NCI-H1930 (cell line): ENCODE measurements around the gene HCRTR2.
"Not testable (repeated sequence)": the region's sequence is repeated elsewhere in the genome, so short reads cannot be mapped to it uniquely, and the experiment has no call there.

Experiments
- DNase-seq, 2 experiments: peaks; one replicate each; lab custom pipeline; 2025; lab: John Stamatoyannopoulos, UW

Gene HCRTR2

DNA sequence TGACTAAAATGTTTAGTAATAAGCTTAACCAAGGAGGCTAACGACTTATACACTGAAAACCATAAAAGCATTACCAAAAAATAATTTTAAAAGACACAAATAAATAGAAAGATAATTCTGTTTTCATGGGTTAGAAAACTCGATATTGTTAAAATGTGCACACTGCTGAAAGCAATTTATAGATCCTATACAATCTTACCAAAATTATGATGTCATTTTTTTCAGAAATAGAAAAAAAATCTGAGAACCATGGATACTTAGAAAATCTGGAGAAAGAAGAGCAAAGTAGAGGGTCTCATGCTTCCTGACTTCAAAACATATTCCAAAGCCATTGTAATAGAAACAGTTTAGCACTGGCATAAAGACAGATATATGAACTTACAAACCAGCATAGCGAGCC lies 46.6 kb downstream of the HCRTR2 start:
- no peak for DNase-seq

DNA sequence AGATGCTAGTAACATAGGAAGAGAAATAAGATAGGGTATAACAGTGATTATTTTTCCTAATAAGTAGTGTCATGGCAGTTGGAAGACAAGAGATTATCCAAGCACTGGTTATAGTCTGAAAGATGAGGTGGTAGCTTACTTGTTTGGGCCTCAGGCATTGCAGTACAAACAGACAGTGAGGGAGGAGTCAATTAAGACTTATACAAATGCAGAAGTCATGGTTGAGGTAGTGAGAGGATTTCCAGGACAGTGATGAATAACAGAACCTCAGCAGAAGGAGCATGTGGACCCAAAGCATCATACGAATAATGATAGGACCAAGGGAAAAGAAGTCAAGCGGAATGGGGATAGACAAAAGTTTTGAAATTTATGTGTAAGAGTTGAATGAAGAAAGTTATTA lies 53.5 kb downstream of the HCRTR2 start:
- no peak for DNase-seq

DNA sequence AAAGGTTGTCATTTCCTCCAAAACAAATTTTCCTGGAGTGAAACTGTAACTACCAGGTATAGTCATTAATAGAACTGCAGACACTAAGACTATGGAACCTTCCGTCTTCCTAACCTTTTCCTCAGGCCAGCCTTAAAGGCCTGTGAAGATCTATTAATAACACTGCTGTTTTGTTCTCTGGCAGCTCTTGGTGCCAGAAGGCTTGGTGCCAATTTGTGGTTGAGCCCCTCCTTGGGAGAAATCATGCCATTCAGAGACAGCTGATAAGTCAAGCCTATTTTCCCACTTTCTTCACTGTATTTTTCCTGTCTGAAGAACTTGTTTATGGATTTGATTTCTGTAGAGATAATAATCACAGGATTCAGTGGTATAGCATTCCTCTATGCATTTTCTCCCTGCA lies 64.8 kb downstream of the HCRTR2 start:
- DNase-seq: no peak

DNA sequence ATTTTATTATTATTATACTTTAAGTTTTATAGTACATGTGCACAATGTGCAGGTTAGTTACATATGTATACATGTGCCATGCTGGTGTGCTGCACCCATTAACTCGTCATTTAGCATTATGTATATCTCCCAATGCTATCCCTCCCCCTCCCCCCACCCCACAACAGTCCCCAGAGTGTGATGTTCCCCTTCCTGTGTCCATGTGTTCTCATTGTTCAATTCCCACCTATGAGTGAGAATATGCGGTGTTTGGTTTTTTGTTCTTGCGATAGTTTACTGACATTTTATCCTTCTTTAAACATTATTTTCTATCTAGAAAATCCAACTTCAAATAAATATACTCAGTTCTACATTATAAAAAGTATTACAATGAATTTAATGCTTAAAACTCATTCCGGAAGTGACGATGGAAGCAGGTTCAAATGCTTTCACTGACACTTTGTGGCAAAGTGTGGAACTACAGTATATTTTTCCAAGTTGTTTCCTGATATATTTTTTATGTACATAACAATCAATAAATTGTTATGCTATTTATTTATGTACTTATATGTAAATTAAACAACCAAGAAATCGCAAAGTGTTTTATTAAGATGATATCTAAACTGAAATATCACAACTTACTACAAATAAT lies 66.8 kb downstream of the HCRTR2 start:
- not testable (repeated sequence) for DNase-seq

DNA sequence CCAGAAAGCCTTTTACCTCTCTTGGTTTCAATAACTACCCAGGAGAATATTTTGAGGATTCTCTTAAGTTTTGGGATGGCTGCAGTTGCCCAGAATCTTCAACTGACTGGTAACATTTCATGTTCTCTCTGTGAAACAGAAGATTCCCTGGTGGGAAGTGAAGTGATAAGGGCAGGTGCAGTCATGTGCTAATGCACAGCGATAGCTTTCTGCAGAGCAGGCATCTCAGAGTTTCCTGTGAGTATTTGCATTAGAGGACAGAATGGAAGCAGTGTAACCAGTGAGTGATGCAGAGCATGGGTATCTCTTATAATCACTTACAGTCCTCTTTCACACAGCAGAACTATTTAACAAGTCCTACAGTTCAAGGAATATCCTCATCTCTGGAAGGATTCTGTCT lies 76.1 kb downstream of the HCRTR2 start:
- no peak for DNase-seq

DNA sequence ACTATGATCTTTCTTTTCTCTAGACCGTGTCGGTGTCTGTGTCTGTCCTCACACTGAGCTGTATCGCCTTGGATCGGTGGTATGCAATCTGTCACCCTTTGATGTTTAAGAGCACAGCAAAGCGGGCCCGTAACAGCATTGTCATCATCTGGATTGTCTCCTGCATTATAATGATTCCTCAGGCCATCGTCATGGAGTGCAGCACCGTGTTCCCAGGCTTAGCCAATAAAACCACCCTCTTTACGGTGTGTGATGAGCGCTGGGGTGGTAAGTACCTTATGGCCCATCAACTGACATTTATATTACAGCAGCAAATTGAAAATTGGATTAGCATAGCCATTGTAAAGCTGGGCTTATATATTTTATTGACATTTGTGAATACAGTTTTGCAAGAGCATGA lies 80.8 kb downstream of the HCRTR2 start:
- no peak for DNase-seq

DNA sequence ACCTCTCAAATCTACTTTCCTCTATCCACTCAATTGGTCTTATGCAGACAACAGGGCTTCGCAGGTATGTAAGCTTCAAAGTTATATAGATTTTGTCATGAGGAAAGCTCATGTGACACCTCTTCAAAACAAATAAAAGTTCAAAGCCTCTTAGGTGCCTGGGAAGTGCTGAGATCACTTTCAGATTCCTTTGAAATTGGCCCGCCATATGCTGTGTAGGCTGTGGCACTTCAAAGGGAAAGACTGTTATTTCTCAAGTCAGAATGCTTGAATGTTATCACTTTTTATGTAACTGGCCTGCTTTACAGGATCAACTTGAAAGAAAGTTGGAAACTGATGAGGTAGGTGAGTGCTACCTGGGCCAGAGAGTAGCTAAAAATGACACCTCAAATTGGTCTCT lies 85.9 kb downstream of the HCRTR2 start:
- DNase-seq: no peak

DNA sequence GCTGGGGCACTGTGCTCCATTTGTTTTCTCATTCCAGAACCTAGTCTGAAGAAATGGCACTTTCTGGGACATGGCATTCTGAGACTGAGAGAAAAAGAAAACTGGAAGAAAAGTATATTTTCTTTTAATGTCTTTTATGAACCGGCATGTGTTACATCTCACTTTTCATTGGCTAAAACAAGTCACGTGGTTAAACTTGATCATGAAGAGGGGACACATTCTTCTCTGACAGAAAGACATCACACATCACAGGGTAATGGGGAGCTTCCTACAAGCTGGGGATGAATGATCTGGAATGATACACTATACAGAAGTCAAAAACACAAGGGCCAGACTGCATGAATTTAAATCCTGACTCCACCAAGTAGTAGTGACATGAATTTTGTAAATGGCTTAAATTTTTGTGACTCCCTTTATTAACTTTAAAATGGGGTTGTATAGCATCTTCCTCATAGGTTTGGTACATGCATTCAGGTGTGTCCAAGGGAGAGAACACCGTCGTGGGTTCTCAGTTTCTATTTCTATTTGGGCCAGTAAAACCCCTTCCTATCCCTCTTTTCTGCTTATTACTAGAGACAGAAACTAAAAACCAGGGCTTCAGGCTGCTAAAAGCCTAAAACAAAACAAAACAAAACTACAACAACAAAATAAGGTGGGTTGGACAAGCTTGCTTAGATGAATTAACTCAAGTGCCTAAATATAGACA lies 91.2 kb downstream of the HCRTR2 start:
- DNase-seq: no peak

DNA sequence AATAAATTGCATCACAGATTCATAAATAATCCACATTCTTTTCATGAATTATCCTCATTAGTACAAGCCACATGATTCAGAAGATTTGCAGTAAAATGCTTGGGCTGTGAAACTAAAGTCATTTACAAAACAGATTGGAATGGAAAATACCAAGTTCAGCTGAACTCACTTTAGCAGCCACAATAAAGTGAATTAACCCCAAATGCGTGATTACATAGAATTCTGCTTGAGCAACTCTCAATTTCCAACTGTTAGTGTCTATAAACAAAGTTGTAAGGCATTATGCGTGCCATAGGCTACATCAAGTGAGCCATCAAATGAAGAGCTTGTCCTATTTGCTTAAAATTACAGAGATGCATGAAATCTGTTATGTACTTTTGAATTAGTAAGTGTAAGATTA lies 92.6 kb downstream of the HCRTR2 start:
- no peak for DNase-seq

DNA sequence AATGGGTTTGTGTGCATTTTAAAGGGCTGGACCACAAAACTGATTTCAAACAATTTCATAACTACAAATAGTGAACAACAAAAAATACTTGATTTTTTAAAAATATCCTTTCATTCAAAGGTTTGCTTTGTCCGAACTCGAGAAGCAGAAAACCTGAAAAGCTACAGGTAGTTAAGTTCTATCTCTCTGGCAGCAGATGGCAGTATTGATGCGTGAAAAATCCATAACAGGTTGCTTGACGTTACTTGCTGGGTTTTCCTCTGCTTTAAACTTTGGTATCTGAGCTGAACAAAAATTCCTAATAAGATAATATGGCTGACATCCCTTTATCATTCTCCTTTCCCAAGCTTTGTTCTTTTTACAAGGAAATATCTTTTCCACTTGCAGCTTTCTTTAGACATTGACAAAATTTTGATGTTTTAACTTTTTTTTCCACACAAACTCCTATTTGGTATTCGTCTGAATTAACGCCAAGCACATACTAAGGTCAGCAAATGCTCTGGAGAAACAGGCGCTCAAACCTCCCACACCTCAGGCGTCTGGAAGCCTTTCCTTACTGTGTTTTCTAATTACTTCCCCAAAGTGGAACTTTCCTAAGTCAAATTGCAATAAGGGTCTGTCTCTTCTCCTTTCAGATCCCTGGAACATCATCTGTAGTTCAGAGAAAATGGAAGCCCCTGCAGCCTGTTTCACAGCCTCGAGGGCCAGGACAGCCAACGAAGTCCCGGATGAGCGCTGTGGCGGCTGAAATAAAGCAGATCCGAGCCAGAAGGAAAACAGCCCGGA lies 102.6 kb downstream of the HCRTR2 start:
- peak; percentile 9 to 46 for DNase-seq

DNA sequence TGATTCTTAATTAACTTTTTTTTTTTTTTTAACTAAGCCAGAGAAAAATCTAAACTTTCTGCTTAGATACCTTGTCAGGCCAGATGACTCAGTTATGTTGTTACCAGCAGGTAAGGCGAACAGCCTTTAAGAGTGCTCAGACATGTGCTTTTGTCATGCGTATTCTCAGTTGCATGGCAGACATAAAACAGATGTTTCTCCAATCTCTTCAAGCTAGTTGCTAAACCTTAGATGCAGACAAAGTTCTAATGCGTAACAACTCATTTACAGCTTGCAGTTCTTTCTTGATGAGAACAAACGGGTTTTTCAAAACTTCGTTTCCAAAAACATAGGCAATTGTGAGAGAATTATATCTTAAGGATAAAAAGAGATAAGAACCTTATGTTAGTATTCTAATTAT lies 103.3 kb downstream of the HCRTR2 start:
- no peak for DNase-seq

DNA sequence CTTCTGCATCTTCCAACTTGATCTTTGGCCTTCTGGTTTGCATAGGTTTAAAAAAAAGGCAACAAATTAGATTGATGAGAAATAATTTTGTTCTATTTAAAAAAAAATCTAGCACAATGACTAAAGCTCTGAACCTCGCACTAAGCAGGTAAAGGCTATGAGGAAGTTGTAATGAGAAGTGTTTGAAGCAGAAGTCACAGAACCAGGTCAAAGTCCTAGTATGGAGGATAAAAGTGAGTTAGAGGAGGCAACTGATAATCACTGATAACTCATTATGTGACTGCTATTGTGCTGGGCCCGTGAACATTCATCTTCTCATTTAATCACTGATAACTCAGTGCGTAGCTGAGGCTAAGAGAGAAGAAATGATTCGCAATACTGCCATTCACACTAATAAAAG lies 106.9 kb downstream of the HCRTR2 start:
- no peak for DNase-seq

DNA sequence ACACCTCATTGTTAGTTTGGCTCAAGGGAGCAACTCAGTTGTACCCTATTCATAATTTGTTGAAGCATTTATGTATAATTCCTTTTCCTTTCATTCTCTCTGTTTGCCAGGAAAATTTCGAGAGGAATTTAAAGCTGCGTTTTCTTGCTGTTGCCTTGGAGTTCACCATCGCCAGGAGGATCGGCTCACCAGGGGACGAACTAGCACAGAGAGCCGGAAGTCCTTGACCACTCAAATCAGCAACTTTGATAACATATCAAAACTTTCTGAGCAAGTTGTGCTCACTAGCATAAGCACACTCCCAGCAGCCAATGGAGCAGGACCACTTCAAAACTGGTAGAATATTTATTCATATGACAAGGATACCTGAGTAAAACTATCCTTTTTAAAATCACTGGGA lies 107.8 kb downstream of the HCRTR2 start:
- no peak for DNase-seq

DNA sequence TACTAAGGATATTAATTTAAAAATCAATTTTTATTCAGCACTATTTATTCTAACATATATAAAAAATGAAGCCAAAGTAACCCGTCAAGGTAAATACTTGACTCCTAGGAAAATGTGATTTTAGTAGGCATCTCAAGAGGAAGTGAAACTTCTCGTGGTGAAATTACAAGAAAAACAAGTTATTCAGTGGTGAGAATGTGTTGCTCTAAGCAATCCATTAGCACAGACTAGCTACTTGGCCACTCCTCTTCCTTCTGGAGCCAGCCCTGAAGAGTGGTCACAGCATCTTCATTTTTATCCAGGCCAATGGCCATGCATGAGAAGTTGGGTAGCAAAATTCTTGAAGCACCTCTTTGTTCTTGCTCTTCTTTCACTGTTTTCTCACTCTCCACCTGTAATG lies 112.5 kb downstream of the HCRTR2 start:
- DNase-seq: no peak

DNA sequence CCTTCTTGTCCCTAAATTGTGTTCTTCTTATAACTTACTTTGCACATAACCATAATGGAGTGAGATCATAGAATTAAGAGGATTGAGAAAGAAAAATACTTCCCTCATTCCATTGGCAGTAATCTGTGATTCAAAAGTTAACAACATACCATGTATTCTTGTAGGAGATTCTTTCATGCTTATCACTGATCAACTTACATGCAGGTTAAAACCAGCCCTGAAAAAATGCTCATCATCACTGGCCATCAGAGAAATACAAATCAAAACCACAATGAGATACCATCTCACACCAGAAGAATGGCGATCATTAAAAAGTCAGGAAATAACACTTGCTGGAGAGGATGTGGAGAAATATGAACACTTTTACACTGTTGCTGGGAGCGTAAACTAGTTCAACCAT lies 116.4 kb downstream of the HCRTR2 start:
- no peak for DNase-seq

DNA sequence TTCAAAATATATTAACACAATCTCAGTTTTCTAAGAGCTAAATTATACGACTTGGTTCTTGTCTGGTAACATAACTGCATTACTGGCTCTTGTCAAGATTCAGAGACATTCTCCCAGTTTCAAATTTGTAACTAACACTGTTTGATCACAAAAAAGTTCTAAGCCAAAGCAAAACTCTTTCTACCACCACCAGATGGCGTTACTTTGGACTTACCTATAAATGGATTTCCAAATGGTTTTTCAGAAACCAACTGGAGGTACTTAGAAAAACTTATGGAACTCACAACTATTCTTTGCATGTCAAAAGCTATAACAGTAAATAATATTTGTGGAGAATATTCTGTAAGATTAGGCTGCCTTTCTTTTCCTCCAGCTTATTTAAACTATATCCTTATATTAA lies 118.8 kb downstream of the HCRTR2 start:
- no peak for DNase-seq

DNA sequence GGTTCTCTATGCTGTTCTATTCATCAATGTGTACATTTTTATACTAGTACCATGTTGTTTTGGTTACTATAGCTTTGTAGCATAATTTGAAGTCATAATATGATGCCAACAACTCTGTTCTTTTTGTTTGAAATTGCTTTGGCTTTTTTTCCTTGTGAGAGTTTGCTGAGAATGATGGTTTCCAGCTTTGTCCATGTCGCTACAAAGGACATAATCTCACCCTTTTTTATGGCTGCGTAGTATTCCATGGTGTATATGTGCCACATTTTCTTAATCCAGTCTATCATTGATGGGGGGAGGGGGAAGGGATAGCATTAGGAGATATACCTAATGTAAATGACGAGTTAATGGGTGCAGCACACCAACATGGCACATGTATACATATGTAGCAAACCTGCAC lies 122.9 kb downstream of the HCRTR2 start:
- not testable (repeated sequence) for DNase-seq

DNA sequence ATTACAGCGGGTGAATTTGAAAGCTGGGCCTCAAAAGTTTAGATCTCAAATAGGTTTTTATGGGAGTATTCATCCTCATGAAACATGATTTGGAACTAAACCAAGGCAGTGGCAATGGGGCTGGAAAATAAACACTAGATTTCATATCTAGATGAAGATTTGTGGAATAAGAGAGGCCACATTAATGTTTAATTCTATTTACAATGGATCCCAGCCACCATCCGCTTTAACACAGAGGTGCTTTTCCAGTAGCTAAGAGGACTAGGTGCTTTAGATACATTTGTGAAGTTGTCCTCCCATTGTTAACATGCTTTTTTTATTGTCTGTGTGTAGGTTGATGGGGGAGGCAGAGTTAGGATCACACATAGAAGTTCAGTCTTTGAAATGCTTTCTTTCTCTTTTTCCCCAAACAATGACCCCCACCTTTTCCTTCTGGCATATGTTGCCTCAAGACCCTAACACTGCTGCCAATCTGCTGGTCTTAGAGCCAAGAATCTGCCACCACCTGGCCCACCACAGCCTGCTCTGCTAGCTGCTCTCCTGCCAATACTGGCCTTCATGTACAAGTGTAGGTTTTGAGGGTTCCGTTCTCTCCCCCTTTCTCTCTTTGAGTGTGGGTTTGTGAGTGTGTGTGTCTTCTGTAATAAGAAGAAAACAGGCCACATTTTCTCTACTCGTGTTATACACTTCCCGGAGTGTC lies 125.1 kb downstream of the HCRTR2 start:
- no peak for DNase-seq

DNA sequence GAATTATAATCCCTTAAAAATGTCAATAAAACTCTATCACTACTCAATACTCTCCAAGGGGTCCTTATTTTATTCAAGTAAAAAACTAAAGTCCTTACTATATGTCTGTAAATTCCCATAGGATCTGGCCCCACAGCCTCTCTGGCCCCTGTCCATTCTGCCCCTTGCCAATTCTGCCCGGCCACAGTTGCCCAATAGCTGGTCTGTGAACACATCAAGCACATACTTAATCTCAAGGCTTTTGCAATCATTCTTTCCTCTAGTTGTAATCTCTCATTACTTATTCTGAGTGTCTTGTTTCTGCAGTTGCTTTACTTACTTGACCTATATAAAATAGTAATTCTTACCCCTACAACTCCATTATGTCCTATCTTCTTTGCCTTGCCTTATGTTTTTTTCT lies 130.4 kb downstream of the HCRTR2 start:
- DNase-seq: no peak

DNA sequence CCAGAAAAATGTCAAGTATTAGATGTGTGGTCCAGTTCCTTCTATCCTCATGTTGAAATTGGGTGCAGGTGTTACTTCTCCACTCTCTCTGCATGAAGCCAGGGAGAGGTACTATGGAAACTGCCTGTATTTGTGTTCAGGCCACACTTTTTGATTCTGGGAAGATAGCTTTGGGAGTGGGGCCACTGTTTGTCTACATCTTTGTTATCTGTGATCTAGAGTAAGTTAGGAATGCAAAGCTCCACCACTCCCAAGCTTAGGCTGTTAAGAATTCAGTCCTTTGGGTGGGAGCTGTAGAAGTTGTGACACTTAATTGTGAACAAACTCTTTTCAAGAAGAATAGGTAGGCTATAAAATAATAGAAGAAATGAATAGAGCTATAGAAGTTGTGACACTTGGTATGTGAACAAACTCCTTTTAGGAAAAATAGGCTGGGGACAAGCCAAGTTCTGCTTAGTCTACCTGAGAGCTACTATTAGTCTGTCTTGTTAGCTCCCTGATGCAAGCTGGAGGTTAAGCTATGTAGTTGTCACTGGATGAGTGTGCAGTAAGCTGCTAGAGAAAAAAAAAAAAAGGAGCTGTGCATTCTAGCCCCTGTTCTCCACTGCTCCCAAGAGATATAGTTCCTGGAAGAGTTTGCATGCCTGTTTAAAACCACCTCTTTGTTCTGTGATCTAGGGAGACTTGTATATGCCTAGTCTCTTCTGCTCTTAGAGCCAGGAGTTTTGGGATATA lies 145.8 kb downstream of the HCRTR2 start:
- no peak for DNase-seq

DNA sequence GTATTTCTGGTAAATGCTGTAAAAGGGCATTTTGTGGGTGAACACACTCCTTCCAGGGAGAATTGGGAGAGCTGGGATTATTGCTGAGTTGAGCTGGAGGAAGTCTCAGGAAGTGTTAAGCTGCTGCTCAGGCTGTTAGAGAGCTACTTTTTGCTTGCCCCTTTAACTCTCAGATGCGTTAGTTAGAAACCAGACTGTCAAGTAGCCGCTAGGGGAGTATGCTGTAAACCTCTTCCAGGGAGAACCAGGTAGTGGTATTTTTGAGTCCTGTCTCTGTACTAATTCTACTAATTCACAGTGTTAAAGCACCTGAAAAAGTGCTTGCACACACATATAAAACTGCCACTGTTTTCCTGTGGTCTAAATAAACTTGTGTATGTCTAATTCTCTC lies 146.4 kb downstream of the HCRTR2 start:
- no peak for DNase-seq

DNA sequence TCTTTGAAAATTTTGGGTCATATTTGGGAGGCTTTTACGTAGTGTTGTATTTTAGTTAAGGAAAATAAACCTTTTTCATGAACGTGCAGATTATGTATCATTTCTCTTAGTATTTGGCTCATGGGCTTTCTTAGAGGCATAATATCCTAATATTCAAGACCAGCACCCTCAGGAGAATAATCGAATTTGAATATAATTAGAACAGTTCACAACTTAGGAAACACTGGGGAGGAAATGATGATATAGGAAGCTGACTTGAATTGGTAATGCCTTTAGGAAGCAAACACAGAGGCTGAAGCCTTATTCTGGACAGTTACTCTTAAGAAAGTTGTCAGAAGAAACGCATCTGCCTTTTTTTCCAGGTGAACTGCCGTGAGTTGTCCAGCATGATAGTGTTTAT lies 152.9 kb downstream of the HCRTR2 start, which contains the start of gene GFRAL:
GFRAL (plus strand) TSS at position 301 of the 400 bp plus-strand sequence; CDS start at position 387, 86 bp downstream.
- no peak for DNase-seq
